HCT116 (cell line): Measurements from ENCODE around the gene ENPP5. TPM values are rescaled to one million over a fixed set of nuclear protein-coding genes. Genes with fewer than 3 reads are reported as not detected.

Experiments
- ATAC-seq: fragments of 200-7000 bp; cut with Tn5 transposase; 2 replicates; pipeline ENCODE4 v1.9.1; 2020; ENCODE audit warnings: mild to moderate bottlenecking, moderate library complexity
- BruUV-seq: library from RNA; stranded (reverse); fragments of 400-500 nt; replicated peaks from 2 replicates; lab custom pipeline; 2021; lab: Mats Ljungman, UMichigan
- CTCF ChIA-PET: fragments of 300-600 bp; sonication (Branson Sonifier 250); formaldehyde crosslinking; loops from one replicate; lab custom pipeline; 2021; ENCODE audit warnings: antibody characterized with exemption; lab: Charles Lee
- POLR2A ChIA-PET: fragments of 300-600, 350-600 bp; sonication (Branson Sonifier 250); formaldehyde crosslinking; loops from one replicate; lab custom pipeline; 2021; ENCODE audit warnings: antibody characterized with exemption; lab: Charles Lee
- RAD21 ChIA-PET, 2 experiments: fragments of 300-600 bp; sonication (Branson Sonifier 250); formaldehyde crosslinking; loops; one replicate each; lab custom pipeline; 2023; ENCODE audit warnings: low total read pairs in 2 of 2; ENCODE audit not compliant: uncharacterized antibody in 2 of 2, unreplicated experiment in 2 of 2, low non-redundant PET in 1 of 2; lab: Charles Lee
- DNase-seq: peaks from one replicate; pipeline ENCODE4 v3.0.0-alpha.2; 2010; ENCODE audit warnings: low read depth, low spot score
- H2AFZ ChIP-seq: fragments of 200-600 bp; shearing (Covaris generic), sonication (generic); 2 replicates; pipeline ENCODE4 v1.6.1; 2017; ENCODE audit warnings: low read depth, mixed run types, mixed read lengths, antibody characterized with exemption, low read length; ENCODE audit not compliant: poor library complexity, severe bottlenecking
- H3K27ac ChIP-seq: 2 replicates; pipeline ENCODE4 v1.5.1; 2012; ENCODE audit warnings: low read depth, low read length
- H3K27me3 ChIP-seq: fragments of 200-600 bp; sonication (generic); 2 replicates; pipeline ENCODE4 v1.6.1; 2016; ENCODE audit warnings: mixed run types, low read length, mixed read lengths; ENCODE audit not compliant: insufficient read depth
- H3K36me3 ChIP-seq, 2 experiments: fragments of 200-500 bp in 1 of 2; fragments of 200-600 bp in 1 of 2; sonication (Bioruptor generic) in 1 of 2; sonication (generic) in 1 of 2; 2 replicates each; pipeline versions ENCODE4 v1.5.1 to v1.6.1; 2014 to 2016; ENCODE audit warnings: low read length in 2 of 2, inconsistent platforms in 1 of 2, mixed read lengths in 1 of 2, mixed run types in 1 of 2; ENCODE audit not compliant: insufficient read depth in 2 of 2, control insufficient read depth in 1 of 2
- H3K4me1 ChIP-seq, 2 experiments: fragments of 200-600 bp in 1 of 2; sonication (generic) in 1 of 2; 2 replicates each; pipeline versions ENCODE4 v1.5.1 to v1.6.1; 2012 to 2017; ENCODE audit warnings: low read length in 2 of 2, inconsistent platforms in 1 of 2, mild to moderate bottlenecking in 1 of 2, mixed read lengths in 1 of 2, mixed run types in 1 of 2, moderate library complexity in 1 of 2; ENCODE audit not compliant: insufficient read depth in 2 of 2, control insufficient read depth in 1 of 2
- H3K4me2 ChIP-seq: fragments of 200-600 bp; sonication (generic); 2 replicates; pipeline ENCODE4 v1.6.1; 2017; ENCODE audit warnings: mixed run types, low read length, mixed read lengths
- H3K4me3 ChIP-seq, 2 experiments: fragments of 200-600 bp in 1 of 2; sonication (generic) in 1 of 2; replicated peaks in 1 of 2; 2 replicates each; pipeline ENCODE4 v1.5.1; 2011 to 2016; ENCODE audit warnings: low read length in 2 of 2, control low read depth in 1 of 2, low read depth in 1 of 2, mild to moderate bottlenecking in 1 of 2, mixed read lengths in 1 of 2, mixed run types in 1 of 2
- H3K79me2 ChIP-seq: fragments of 200-600 bp; sonication (generic); 2 replicates; pipeline ENCODE4 v1.6.1; 2017; ENCODE audit warnings: mild to moderate bottlenecking, mixed run types, low read length, moderate library complexity, mixed read lengths; ENCODE audit not compliant: insufficient read depth
- H3K9ac ChIP-seq: fragments of 200-600 bp; sonication (generic); 2 replicates; pipeline ENCODE4 v1.6.1; 2016; ENCODE audit warnings: low read length, mixed read lengths
- H3K9me2 ChIP-seq: fragments of 200-600 bp; sonication (generic), shearing (Covaris generic); 2 replicates; pipeline ENCODE4 v1.6.1; 2017; ENCODE audit warnings: mixed run types, mild to moderate bottlenecking, moderate library complexity; ENCODE audit not compliant: insufficient read depth
- H3K9me3 ChIP-seq, 2 experiments: fragments of 200-500 bp in 1 of 2; fragments of 200-600 bp in 1 of 2; sonication (Bioruptor generic) in 1 of 2; sonication (generic) in 1 of 2; 2 replicates each; pipeline ENCODE4 v1.6.1; 2014 to 2017; ENCODE audit warnings: low read length in 2 of 2, mixed read lengths in 2 of 2, inconsistent platforms in 1 of 2, low read depth in 1 of 2, mild to moderate bottlenecking in 1 of 2, mixed run types in 1 of 2, moderate library complexity in 1 of 2; ENCODE audit not compliant: control insufficient read depth in 1 of 2, insufficient read depth in 1 of 2
- H4K20me1 ChIP-seq: fragments of 200-600 bp; sonication (generic), shearing (Covaris generic); 2 replicates; pipeline ENCODE4 v1.6.1; 2017; ENCODE audit warnings: mixed run types, mild to moderate bottlenecking, moderate library complexity; ENCODE audit not compliant: insufficient read depth
- ATF3 ChIP-seq: IDR thresholded peaks from 2 replicates; pipeline ENCODE4 v1.6.1; 2012
- CTCF ChIP-seq, 3 experiments: fragments of 200-600 bp in 1 of 3; sonication (generic) in 1 of 3; IDR thresholded peaks in 2 of 3; conservative IDR thresholded peaks in 1 of 3; 2 replicates each; pipeline ENCODE4 v1.5.1; 2012 to 2017; ENCODE audit warnings: low read depth in 2 of 3, low read length in 2 of 3, antibody characterized with exemption in 1 of 3, borderline replicate concordance in 1 of 3, control low read depth in 1 of 3, mild to moderate bottlenecking in 1 of 3, mixed read lengths in 1 of 3, mixed run types in 1 of 3, moderate library complexity in 1 of 3; ENCODE audit not compliant: insufficient read depth in 1 of 3
- EGR1 ChIP-seq: IDR thresholded peaks from 2 replicates; pipeline ENCODE4 v1.6.1; 2012; ENCODE audit warnings: low read depth
- ELF1 ChIP-seq: IDR thresholded peaks from 2 replicates; pipeline ENCODE4 v1.6.1; 2012; ENCODE audit warnings: low read depth, borderline replicate concordance
- EZH2 ChIP-seq: fragments of 200-600 bp; sonication (generic); IDR thresholded peaks from 2 replicates; pipeline ENCODE4 v1.6.1; 2017; ENCODE audit warnings: antibody characterized with exemption, mixed run types
- EZH2phosphoT487 ChIP-seq: fragments of 200-600 bp; IDR thresholded peaks from 2 replicates; pipeline ENCODE4 v1.6.1; 2018; ENCODE audit warnings: antibody characterized with exemption, borderline replicate concordance
- FOSL1 ChIP-seq: IDR thresholded peaks from 2 replicates; pipeline ENCODE4 v1.6.1; 2012; ENCODE audit warnings: low read depth
- JUND ChIP-seq: IDR thresholded peaks from 2 replicates; pipeline ENCODE4 v1.6.1; 2012
- POLR2A ChIP-seq: IDR thresholded peaks from 2 replicates; pipeline ENCODE4 v1.7.0; 2011; ENCODE audit warnings: borderline replicate concordance; ENCODE audit not compliant: insufficient read depth, insufficient read length; ENCODE audit errors: extremely low read depth
- POLR2AphosphoS5 ChIP-seq: IDR thresholded peaks from 2 replicates; pipeline ENCODE4 v1.6.1; 2011; ENCODE audit warnings: mild to moderate bottlenecking, low read depth, low read length, moderate library complexity
- RAD21 ChIP-seq: IDR thresholded peaks from 2 replicates; pipeline ENCODE4 v1.6.1; 2012; ENCODE audit warnings: low read depth, mild to moderate bottlenecking
- REST ChIP-seq: IDR thresholded peaks from 2 replicates; pipeline ENCODE4 v1.6.1; 2012; ENCODE audit warnings: low read depth
- SIN3A ChIP-seq: IDR thresholded peaks from 2 replicates; pipeline ENCODE4 v1.6.1; 2012; ENCODE audit warnings: low read depth
- SP1 ChIP-seq: IDR thresholded peaks from 2 replicates; pipeline ENCODE4 v1.6.1; 2012; ENCODE audit warnings: low read depth
- TCF7L2 ChIP-seq: IDR thresholded peaks from 2 replicates; pipeline ENCODE4 v1.7.0; 2011; ENCODE audit warnings: borderline replicate concordance, inconsistent platforms; ENCODE audit not compliant: insufficient read depth, insufficient read length; ENCODE audit errors: extremely low read depth
- YY1 ChIP-seq: IDR thresholded peaks from 2 replicates; pipeline ENCODE4 v1.6.1; 2011; ENCODE audit warnings: low read length, low read depth, moderate library complexity, mild to moderate bottlenecking; ENCODE audit not compliant: insufficient replicate concordance; ENCODE audit errors: extremely low read depth
- ZBTB33 ChIP-seq: IDR thresholded peaks from 2 replicates; pipeline ENCODE4 v1.6.1; 2011; ENCODE audit warnings: mild to moderate bottlenecking, low read length, moderate library complexity; ENCODE audit not compliant: insufficient replicate concordance; ENCODE audit errors: extremely low read depth
- ZNF274 ChIP-seq: fragments of 200-500 bp; sonication (Bioruptor generic); IDR thresholded peaks from 2 replicates; pipeline ENCODE4 v1.6.1; 2014; ENCODE audit warnings: mild to moderate bottlenecking, low read depth, low read length, inconsistent platforms
- intact Hi-C: fragments of 100-400 bp; cut with micrococcal nuclease; formaldehyde crosslinking; loops from 2 replicates; pipeline ENCODE4 v1.10.0; 2022
- total RNA-seq: library from RNA; stranded (reverse); gene quantifications from one replicate; pipeline ENCODE4 v1.2.1, GENCODE V29; 2021; ENCODE audit not compliant: unreplicated experiment
- TF ChIP-seq, protein P1 (sequence below): IDR thresholded peaks from 2 replicates; pipeline ENCODE4 v1.6.1; 2012

Gene ENPP5
- total RNA-seq, 1 experiment from 2014 or later = 4.5 TPM

GRCh38 chr6:46116289-46116688, 54.5 kb downstream of the ENPP5 start:
- no peaks in the 10 kb centered on the region for H3K79me2 ChIP-seq
- intact Hi-C loops = no loop called here
- ChIA-PET CTCF (no interaction called here), POLR2A (no interaction called here), RAD21 (no interaction called here)
- H4K20me1 ChIP-seq = no peaks in the 10 kb centered on the region
- ATAC-seq (no peak), DNase-seq (no peak)
- no peaks in the 10 kb centered on the region for H3K36me3 ChIP-seq
- H3K9me3 ChIP-seq = no peaks in the 10 kb centered on the region
- H3K27me3 ChIP-seq = no peaks in the 10 kb centered on the region
- TF ChIP-seq TCF7L2 (no peak), SIN3A (no peak), RAD21 (no peak), FOSL1 (no peak), EZH2 (no peak), ZNF274 (no peak), ELF1 (no peak), CTCF (IDR thresholded peaks at IDR 0.05 in 2 of 3, conservative IDR thresholded peaks at IDR 0.05 in 1 of 3; ENCODE audit: borderline replicate concordance in 1 of 3, insufficient read depth in 1 of 3, low read depth in 2 of 3, low read length in 2 of 3) (no peak), POLR2A (no peak), EGR1 (no peak), ZBTB33 (no peak), SP1 (no peak), YY1 (no peak), ATF3 (no peak), JUND (no peak), EZH2phosphoT487 (no peak), REST (no peak), POLR2AphosphoS5 (no peak)
- TF ChIP-seq, protein P1, sequence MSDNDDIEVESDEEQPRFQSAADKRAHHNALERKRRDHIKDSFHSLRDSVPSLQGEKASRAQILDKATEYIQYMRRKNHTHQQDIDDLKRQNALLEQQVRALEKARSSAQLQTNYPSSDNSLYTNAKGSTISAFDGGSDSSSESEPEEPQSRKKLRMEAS = no peak
- peaks cover 11 to 12% of the 10 kb centered on the region in 2 experiments for H3K4me1 ChIP-seq
- no peak overlapping the region for H3K4me2 ChIP-seq
- H3K27ac ChIP-seq = no peak overlapping the region
- H3K9ac ChIP-seq = no peak overlapping the region
- H2AFZ ChIP-seq = no peak overlapping the region
- no peaks in the 10 kb centered on the region for H3K9me2 ChIP-seq
- no peak overlapping the region for H3K4me3 ChIP-seq
- BruUV-seq = no TSS peak
